H1 (cell line): ENCODE data around the gene RARRES1. TPM values are rescaled to one million over a fixed set of nuclear protein-coding genes. Genes with fewer than 3 reads are reported as not detected.

ENCODE experiments used
- CTCF ChIA-PET: fragments of 300-600 bp; sonication (Branson Sonifier 250); formaldehyde crosslinking; loops from one replicate; lab custom pipeline; 2021; ENCODE audit not compliant: partially characterized antibody; lab: Charles Lee
- POLR2A ChIA-PET: fragments of 300-600 bp; sonication (Branson Sonifier 250); formaldehyde crosslinking; loops from one replicate; lab custom pipeline; 2021; ENCODE audit warnings: inconsistent platforms; ENCODE audit not compliant: partially characterized antibody; lab: Charles Lee
- DNase-seq, 2 experiments: peaks; one replicate each; pipeline versions ENCODE4 v3.0.0 to v3.0.0-alpha.2; 2010 to 2022; ENCODE audit warnings: low spot score in 2 of 2, low read depth in 1 of 2, mixed read lengths in 1 of 2
- FAIRE-seq: peaks from 2 replicates; lab custom pipeline; 2011; peaks lifted over from hg19 to GRCh38; lab: Jason Lieb, UNC
- H2AFZ ChIP-seq: 2 replicates; pipeline ENCODE4 v1.8.1; 2012; ENCODE audit warnings: low read length, inconsistent platforms
- H2AK5ac ChIP-seq: 2 replicates; pipeline ENCODE4 v1.6.1; 2013; ENCODE audit warnings: low read depth, low read length
- H2BK120ac ChIP-seq: replicated peaks from 2 replicates; pipeline ENCODE3; 2013; ENCODE audit warnings: low read depth, low read length, inconsistent platforms
- H2BK12ac ChIP-seq: 2 replicates; pipeline ENCODE4 v1.6.1; 2013; ENCODE audit warnings: low read depth, low read length
- H2BK15ac ChIP-seq: 2 replicates; pipeline ENCODE4 v1.6.1; 2013; ENCODE audit warnings: low read length
- H2BK20ac ChIP-seq: 2 replicates; pipeline ENCODE4 v1.6.1; 2013; ENCODE audit warnings: low read length
- H2BK5ac ChIP-seq: 2 replicates; pipeline ENCODE4 v1.6.1; 2013; ENCODE audit warnings: low read depth, low read length
- H3K14ac ChIP-seq: 2 replicates; pipeline ENCODE4 v1.6.1; 2013; ENCODE audit warnings: inconsistent platforms; ENCODE audit not compliant: insufficient read length
- H3K18ac ChIP-seq: 2 replicates; pipeline ENCODE4 v1.6.1; 2013; ENCODE audit warnings: low read length; ENCODE audit errors: extremely low read depth
- H3K23ac ChIP-seq: 2 replicates; pipeline ENCODE4 v1.6.1; 2013; ENCODE audit warnings: inconsistent platforms; ENCODE audit not compliant: insufficient read length
- H3K23me2 ChIP-seq: 2 replicates; pipeline ENCODE4 v1.6.1; 2013; ENCODE audit warnings: low read depth, low read length
- H3K27ac ChIP-seq: 2 replicates; pipeline ENCODE4 v1.6.1; 2011; ENCODE audit warnings: low read depth, low read length, inconsistent platforms
- H3K27me3 ChIP-seq, 4 experiments: replicated peaks in 1 of 4; 1 replicate in 1 of 4; 2 replicates in 3 of 4; pipeline versions ENCODE4 v1.6.1 to v1.8.1; 2011 to 2013; ENCODE audit warnings: low read length in 3 of 4, mild to moderate bottlenecking in 3 of 4, inconsistent platforms in 2 of 4, mixed read lengths in 2 of 4, moderate library complexity in 1 of 4; ENCODE audit not compliant: control insufficient read depth in 3 of 4, insufficient read depth in 3 of 4; ENCODE audit errors: extremely low read depth in 1 of 4
- H3K36me3 ChIP-seq, 4 experiments: 2 replicates each; pipeline versions ENCODE4 v1.6.1 to v1.8.1; 2011 to 2013; ENCODE audit warnings: mild to moderate bottlenecking in 4 of 4, low read length in 3 of 4, moderate library complexity in 2 of 4, control low read depth in 1 of 4, inconsistent platforms in 1 of 4; ENCODE audit not compliant: insufficient read depth in 4 of 4, control insufficient read depth in 2 of 4
- H3K4ac ChIP-seq: replicated peaks from 2 replicates; pipeline ENCODE3; 2013; ENCODE audit warnings: low read length, low read depth, mixed read lengths, inconsistent platforms; ENCODE audit not compliant: insufficient read length
- H3K4me1 ChIP-seq, 4 experiments: replicated peaks in 1 of 4; 1 replicate in 1 of 4; 2 replicates in 3 of 4; pipeline versions ENCODE4 v1.6.1 to v1.8.1; 2011 to 2013; ENCODE audit warnings: low read length in 3 of 4, inconsistent platforms in 2 of 4, mixed read lengths in 1 of 4; ENCODE audit not compliant: insufficient read depth in 4 of 4, control insufficient read depth in 3 of 4
- H3K4me2 ChIP-seq, 2 experiments: 2 replicates each; pipeline versions ENCODE4 v1.6.1 to v1.8.1; 2011 to 2013; ENCODE audit warnings: low read depth in 2 of 2, low read length in 2 of 2, control low read depth in 1 of 2, inconsistent platforms in 1 of 2, mild to moderate bottlenecking in 1 of 2; ENCODE audit not compliant: insufficient read depth in 1 of 2
- H3K4me3 ChIP-seq, 4 experiments: fragments of 200-600, 300-600 bp in 1 of 4; sonication (generic), shearing (Covaris generic), sonication (Bioruptor Twin) in 1 of 4; 2 replicates each; pipeline versions ENCODE4 v1.5.1 to v1.8.1; 2011 to 2016; ENCODE audit warnings: low read length in 4 of 4, low read depth in 3 of 4, control low read depth in 2 of 4, inconsistent platforms in 2 of 4, mild to moderate bottlenecking in 2 of 4, mixed read lengths in 1 of 4, moderate library complexity in 1 of 4; ENCODE audit not compliant: insufficient read depth in 2 of 4; ENCODE audit errors: extremely low read depth in 1 of 4
- H3K56ac ChIP-seq: replicated peaks from 2 replicates; pipeline ENCODE3; 2013; ENCODE audit warnings: low read depth, mild to moderate bottlenecking, mixed read lengths, low read length, inconsistent platforms; ENCODE audit not compliant: insufficient read length
- H3K79me1 ChIP-seq: 2 replicates; pipeline ENCODE4 v1.6.1; 2013; ENCODE audit warnings: low read depth, low read length, control low read depth
- H3K79me2 ChIP-seq, 2 experiments: 2 replicates each; pipeline versions ENCODE4 v1.6.1 to v1.8.1; 2012 to 2013; ENCODE audit warnings: low read length in 2 of 2, mild to moderate bottlenecking in 2 of 2, inconsistent platforms in 1 of 2; ENCODE audit not compliant: insufficient read depth in 2 of 2, control insufficient read depth in 1 of 2
- H3K9ac ChIP-seq, 4 experiments: replicated peaks in 1 of 4; 1 replicate in 1 of 4; 2 replicates in 3 of 4; pipeline versions ENCODE4 v1.6.1 to v1.8.1; 2011 to 2013; ENCODE audit warnings: low read depth in 3 of 4, low read length in 3 of 4, control low read depth in 2 of 4, mild to moderate bottlenecking in 2 of 4, moderate library complexity in 2 of 4, inconsistent platforms in 1 of 4; ENCODE audit errors: extremely low read depth in 1 of 4
- H3K9me3 ChIP-seq, 2 experiments: 2 replicates each; pipeline versions ENCODE4 v1.6.1 to v1.8.1; 2012 to 2013; ENCODE audit warnings: mild to moderate bottlenecking in 2 of 2, moderate library complexity in 2 of 2, control low read depth in 1 of 2, inconsistent platforms in 1 of 2, low read depth in 1 of 2, low read length in 1 of 2, mixed read lengths in 1 of 2; ENCODE audit not compliant: insufficient read depth in 2 of 2
- H4K20me1 ChIP-seq, 2 experiments: replicated peaks in 1 of 2; 2 replicates each; pipeline versions ENCODE3 to v1.8.1; 2011 to 2013; ENCODE audit warnings: inconsistent platforms in 2 of 2, low read length in 2 of 2, mild to moderate bottlenecking in 1 of 2; ENCODE audit not compliant: insufficient read depth in 2 of 2, control insufficient read depth in 1 of 2
- H4K5ac ChIP-seq: 2 replicates; pipeline ENCODE4 v1.6.1; 2013; ENCODE audit warnings: low read length, low read depth, mixed read lengths, inconsistent platforms; ENCODE audit not compliant: insufficient read length
- H4K8ac ChIP-seq: 2 replicates; pipeline ENCODE4 v1.8.0; 2013; ENCODE audit warnings: mild to moderate bottlenecking, moderate library complexity, low read length, inconsistent platforms; ENCODE audit not compliant: insufficient read depth; ENCODE audit errors: extremely low read depth
- H4K91ac ChIP-seq: replicated peaks from 2 replicates; pipeline ENCODE3; 2013; ENCODE audit warnings: low read length, mixed read lengths, inconsistent platforms; ENCODE audit not compliant: insufficient read length
- CBX5 ChIP-seq: fragments of 300-800, 300-1000 bp; sonication (generic); IDR thresholded peaks from 2 replicates; pipeline ENCODE4 v1.7.1; 2016; ENCODE audit warnings: antibody characterized with exemption, low read length, low read depth
- CREB1 ChIP-seq: IDR thresholded peaks from 2 replicates; pipeline ENCODE4 v1.6.1; 2012; ENCODE audit warnings: inconsistent platforms
- HDAC6 ChIP-seq: IDR thresholded peaks from one replicate; pipeline ENCODE4 v1.7.1; 2012; ENCODE audit warnings: low read depth, mild to moderate bottlenecking, inconsistent platforms, low read length, moderate library complexity
- RFX5 ChIP-seq: IDR thresholded peaks from 2 replicates; pipeline ENCODE4 v1.6.1; 2011; ENCODE audit warnings: low read depth, low read length, improper control_type of control experiment, borderline replicate concordance
- SUZ12 ChIP-seq: fragments of 200-600 bp; sonication (generic); IDR thresholded peaks from 2 replicates; pipeline ENCODE4 v1.6.1; 2012; ENCODE audit warnings: mild to moderate bottlenecking, inconsistent platforms, low read length, moderate library complexity, mixed read lengths
- polyA plus RNA-seq, 7 experiments: library from polyadenylated mRNA; depleted of rRNA in 3 of 7; stranded (reverse) in 5 of 7; unstranded in 2 of 7; fragments of >200 nt in 5 of 7; fragments of 200-250 nt in 2 of 7; gene quantifications; 1 replicate in 5 of 7; 2 replicates in 1 of 7; 4 replicates in 1 of 7; pipeline versions ENCODE4 v1.2.1 to v1.2.3, GENCODE V29; 2011 to 2013; ENCODE audit warnings: missing spikeins in 2 of 7, mixed read lengths in 2 of 7
- total RNA-seq: library from RNA; stranded (reverse); fragmentation: NEBNext Ultra II Directional; extraction: Animal tissue kit (Norgen Biotek cat#: 25700); gene quantifications from 2 replicates; pipeline ENCODE4 v1.2.1, GENCODE V29; 2021

Gene RARRES1
- total and polyA plus RNA-seq, 2 of the 8 experiments (the other 6 are each of a cell fraction or from before 2014, with no cell fraction given), result 0.26 to 0.71 TPM

GRCh38 chr3:158773166-158773565, 40.9 kb upstream of the RARRES1 start:
- H3K23ac ChIP-seq, result no peak overlapping the region
- no peak overlapping the region for H3K4me3 ChIP-seq
- H2AFZ ChIP-seq, result no peak overlapping the region
- H2BK20ac ChIP-seq, result no peak overlapping the region
- no peaks in the 10 kb centered on the region for H3K27me3 ChIP-seq
- H3K79me1 ChIP-seq, result no peaks in the 10 kb centered on the region
- H3K4me1 ChIP-seq, result peaks cover 3 to 5% (median 5%) of the 10 kb centered on the region in 4 experiments; a peak in 4 of 7 replicates
- H3K56ac ChIP-seq, result no peak overlapping the region
- no peak overlapping the region for H4K8ac ChIP-seq
- H2BK12ac ChIP-seq, result no peak overlapping the region
- H2AK5ac ChIP-seq, result no peak overlapping the region
- no peak overlapping the region for H3K9ac ChIP-seq
- H2BK15ac ChIP-seq, result no peak overlapping the region
- H3K4ac ChIP-seq, result no peak overlapping the region
- DNase-seq (no peak), FAIRE-seq (no peak)
- no peak overlapping the region for H3K14ac ChIP-seq
- H3K36me3 ChIP-seq, result no peaks in the 10 kb centered on the region
- no peak overlapping the region for H4K91ac ChIP-seq
- H3K79me2 ChIP-seq, result no peaks in the 10 kb centered on the region
- no peaks in the 10 kb centered on the region for H3K9me3 ChIP-seq
- H2BK120ac ChIP-seq, result no peak overlapping the region
- H3K18ac ChIP-seq, result no peak overlapping the region
- H4K20me1 ChIP-seq, result no peaks in the 10 kb centered on the region
- CTCF ChIA-PET, result interaction anchor here (0.9 to 1.5 kb wide), 3 partner anchors 10 to 234 kb away, joined by 3 to 6 read pairs (median 3); no protein-coding TSS in a partner anchor
- TF ChIP-seq CREB1 (no peak), CBX5 (no peak), RFX5 (no peak), HDAC6 (no peak), SUZ12 (no peak)
- TF ChIP-seq, all 59 proteins: peak for 0
- Histone ChIP-seq H4K5ac (no peak overlapping the region), H3K4me2 (no peak overlapping the region), H3K23me2 (no peaks in the 10 kb centered on the region), H2BK5ac (no peak overlapping the region), H3K27ac (no peak overlapping the region)
- POLR2A ChIA-PET, result no interaction called here
